ENCODE data around the gene DNAH14. TPM values are rescaled to one million over a fixed set of nuclear protein-coding genes. Genes with fewer than 3 reads are reported as not detected.
"Not testable (repeated sequence)": the region's sequence is repeated elsewhere in the genome, so short reads cannot be mapped to it uniquely, and the experiment has no call there.

DNAH14 gene
- total RNA-seq, 1 donor, result 31.8 TPM

DNA sequence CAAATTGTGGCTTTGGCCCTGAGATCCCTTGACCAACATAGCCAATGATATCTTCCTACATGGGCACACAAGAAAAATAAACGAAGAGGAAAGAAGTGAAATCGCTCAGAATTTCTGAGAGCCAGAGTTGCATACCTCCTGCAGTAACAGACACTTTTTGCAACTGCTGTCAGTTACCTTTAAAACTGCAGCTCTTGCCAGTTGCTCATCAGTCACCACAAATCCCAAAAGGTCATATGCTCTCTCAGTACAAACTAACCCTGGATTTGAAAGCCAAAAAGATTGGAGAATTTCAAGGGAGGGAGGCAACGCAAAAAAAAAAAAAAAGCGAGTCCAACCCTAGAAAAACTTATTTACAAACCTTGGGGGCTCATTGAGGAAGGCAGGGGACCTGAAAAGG lies 47.2 kb upstream of the DNAH14 start:
- Histone ChIP-seq H2AFZ (ENCODE audit: low read length) (no peak overlapping the region), H3K9me3 (ENCODE audit: low read depth, low read length) (peaks cover 3% of the 10 kb centered on the region), H3K79me2 (ENCODE audit: insufficient read depth, low read length) (no peaks in the 10 kb centered on the region), H3K4me3 (ENCODE audit: insufficient read depth, low read length) (no peak overlapping the region), H4K20me1 (ENCODE audit: insufficient read depth, low read length) (no peaks in the 10 kb centered on the region), H3K27me3 (ENCODE audit: insufficient read depth, low read length) (peaks cover 9% of the 10 kb centered on the region), H3K36me3 (ENCODE audit: insufficient read depth, low read length) (no peaks in the 10 kb centered on the region), H3K27ac (ENCODE audit: low read depth, low read length) (no peak overlapping the region), H3K4me1 (ENCODE audit: insufficient read depth, low read length) (peaks cover 6% of the 10 kb centered on the region), H3K4me2 (ENCODE audit: insufficient read depth, low read length) (no peak overlapping the region)
- DNase-seq (ENCODE audit: insufficient read length, low spot score, missing footprints), result no peak
- TF ChIP-seq, protein P1, sequence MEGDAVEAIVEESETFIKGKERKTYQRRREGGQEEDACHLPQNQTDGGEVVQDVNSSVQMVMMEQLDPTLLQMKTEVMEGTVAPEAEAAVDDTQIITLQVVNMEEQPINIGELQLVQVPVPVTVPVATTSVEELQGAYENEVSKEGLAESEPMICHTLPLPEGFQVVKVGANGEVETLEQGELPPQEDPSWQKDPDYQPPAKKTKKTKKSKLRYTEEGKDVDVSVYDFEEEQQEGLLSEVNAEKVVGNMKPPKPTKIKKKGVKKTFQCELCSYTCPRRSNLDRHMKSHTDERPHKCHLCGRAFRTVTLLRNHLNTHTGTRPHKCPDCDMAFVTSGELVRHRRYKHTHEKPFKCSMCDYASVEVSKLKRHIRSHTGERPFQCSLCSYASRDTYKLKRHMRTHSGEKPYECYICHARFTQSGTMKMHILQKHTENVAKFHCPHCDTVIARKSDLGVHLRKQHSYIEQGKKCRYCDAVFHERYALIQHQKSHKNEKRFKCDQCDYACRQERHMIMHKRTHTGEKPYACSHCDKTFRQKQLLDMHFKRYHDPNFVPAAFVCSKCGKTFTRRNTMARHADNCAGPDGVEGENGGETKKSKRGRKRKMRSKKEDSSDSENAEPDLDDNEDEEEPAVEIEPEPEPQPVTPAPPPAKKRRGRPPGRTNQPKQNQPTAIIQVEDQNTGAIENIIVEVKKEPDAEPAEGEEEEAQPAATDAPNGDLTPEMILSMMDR (IDR thresholded peaks at IDR 0.05; ENCODE audit: extremely low read depth, low read depth, low read length), result no peak

DNA sequence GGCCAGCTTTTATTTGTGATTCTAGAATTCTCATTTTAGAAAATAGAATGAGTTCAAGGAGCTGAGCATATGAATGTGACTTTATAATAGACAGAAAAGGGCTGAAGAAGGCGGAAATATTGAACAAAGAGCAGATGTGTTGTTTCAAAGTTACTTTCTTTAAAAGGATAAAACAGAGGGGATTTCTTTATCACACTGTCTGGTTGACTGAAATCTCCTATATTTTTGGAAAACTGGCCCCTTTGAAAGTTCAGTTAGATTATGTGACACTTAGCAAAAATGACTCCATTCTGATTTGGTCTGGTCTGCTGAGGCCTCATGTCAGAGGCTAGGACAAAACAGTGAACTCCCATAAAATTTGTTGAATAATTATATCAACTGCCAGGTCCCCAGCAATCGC lies 46.4 kb upstream of the DNAH14 start:
- Histone ChIP-seq H3K4me3 (ENCODE audit: insufficient read depth, low read length) (no peak overlapping the region), H3K36me3 (ENCODE audit: insufficient read depth, low read length) (no peaks in the 10 kb centered on the region), H3K79me2 (ENCODE audit: insufficient read depth, low read length) (no peaks in the 10 kb centered on the region), H3K27ac (ENCODE audit: low read depth, low read length) (no peak overlapping the region), H3K27me3 (ENCODE audit: insufficient read depth, low read length) (peaks cover 9% of the 10 kb centered on the region), H2AFZ (ENCODE audit: low read length) (no peak overlapping the region), H4K20me1 (ENCODE audit: insufficient read depth, low read length) (no peaks in the 10 kb centered on the region), H3K4me1 (ENCODE audit: insufficient read depth, low read length) (peaks cover 6% of the 10 kb centered on the region), H3K4me2 (ENCODE audit: insufficient read depth, low read length) (no peak overlapping the region), H3K9me3 (ENCODE audit: low read depth, low read length) (peaks cover 3% of the 10 kb centered on the region)
- DNase-seq (ENCODE audit: insufficient read length, low spot score, missing footprints), result no peak
- TF ChIP-seq, protein P1 (IDR thresholded peaks at IDR 0.05; ENCODE audit: extremely low read depth, low read depth, low read length), result no peak

DNA sequence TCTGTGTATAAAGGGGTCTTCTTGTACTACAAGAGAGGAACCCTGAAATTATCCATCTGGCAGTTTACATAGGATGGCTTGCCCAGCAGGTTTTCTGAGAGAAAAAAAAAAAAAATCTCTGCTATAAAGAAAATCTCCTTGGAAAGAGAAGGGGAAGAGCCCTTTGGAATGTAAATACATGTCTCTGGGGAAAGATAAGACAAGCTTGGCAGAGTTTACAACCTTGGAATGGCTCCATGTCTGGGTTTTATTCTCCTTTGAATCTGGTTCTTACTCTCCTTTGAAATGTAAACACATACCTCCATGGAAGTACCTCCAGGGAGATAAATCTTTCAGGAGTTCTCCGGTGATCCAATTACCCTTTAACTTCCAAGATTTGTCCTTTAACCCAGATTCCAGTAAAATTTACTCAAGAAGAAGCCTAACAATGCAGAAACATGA lies 45.1 kb upstream of the DNAH14 start:
- no peak overlapping the region for H3K4me3 ChIP-seq (ENCODE audit: insufficient read depth, low read length)
- H3K4me1 ChIP-seq (ENCODE audit: insufficient read depth, low read length), result peaks cover 3% of the 10 kb centered on the region
- no peaks in the 10 kb centered on the region for H3K79me2 ChIP-seq (ENCODE audit: insufficient read depth, low read length)
- TF ChIP-seq, protein P1 (IDR thresholded peaks at IDR 0.05; ENCODE audit: extremely low read depth, low read depth, low read length), result no peak
- no peaks in the 10 kb centered on the region for H4K20me1 ChIP-seq (ENCODE audit: insufficient read depth, low read length)
- peaks cover 9% of the 10 kb centered on the region for H3K27me3 ChIP-seq (ENCODE audit: insufficient read depth, low read length)
- no peak overlapping the region for H3K27ac ChIP-seq (ENCODE audit: low read depth, low read length)
- H3K36me3 ChIP-seq (ENCODE audit: insufficient read depth, low read length), result no peaks in the 10 kb centered on the region
- peaks cover 3% of the 10 kb centered on the region for H3K9me3 ChIP-seq (ENCODE audit: low read depth, low read length)
- peak; percentile 10 for DNase-seq (ENCODE audit: insufficient read length, low spot score, missing footprints)
- no peak overlapping the region for H3K4me2 ChIP-seq (ENCODE audit: insufficient read depth, low read length)
- no peak overlapping the region for H2AFZ ChIP-seq (ENCODE audit: low read length)

DNA sequence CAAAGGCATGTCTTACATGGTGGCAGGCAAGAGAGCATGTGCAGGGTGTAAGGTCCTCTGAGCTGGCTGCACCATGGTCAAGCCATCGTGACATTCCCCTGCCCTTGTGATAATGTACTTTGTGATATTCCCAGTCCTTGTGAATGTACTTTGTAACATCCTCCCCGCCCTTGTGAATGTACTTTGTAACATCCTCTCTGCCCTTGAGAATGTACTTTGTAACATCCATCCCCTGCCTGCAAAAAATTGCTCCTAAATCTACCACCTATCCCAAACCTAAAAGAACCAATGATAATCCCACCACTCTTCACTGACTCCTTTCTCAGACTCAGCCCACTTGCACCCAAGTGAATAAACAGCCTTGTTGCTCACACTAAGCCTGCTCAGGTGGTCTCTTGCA lies 44.1 kb upstream of the DNAH14 start:
- not testable (repeated sequence) for H4K20me1 ChIP-seq (ENCODE audit: insufficient read depth, low read length); H3K79me2 ChIP-seq (ENCODE audit: insufficient read depth, low read length); H3K36me3 ChIP-seq (ENCODE audit: insufficient read depth, low read length); H3K27me3 ChIP-seq (ENCODE audit: insufficient read depth, low read length); H3K27ac ChIP-seq (ENCODE audit: low read depth, low read length); DNase-seq (ENCODE audit: insufficient read length, low spot score, missing footprints); H3K9me3 ChIP-seq (ENCODE audit: low read depth, low read length); H3K4me1 ChIP-seq (ENCODE audit: insufficient read depth, low read length); H2AFZ ChIP-seq (ENCODE audit: low read length); H3K4me3 ChIP-seq (ENCODE audit: insufficient read depth, low read length); H3K4me2 ChIP-seq (ENCODE audit: insufficient read depth, low read length)

Measured in osteoblast (primary cell).